ENCODE measurements around the gene PUSL1.

Gene PUSL1

DNA sequence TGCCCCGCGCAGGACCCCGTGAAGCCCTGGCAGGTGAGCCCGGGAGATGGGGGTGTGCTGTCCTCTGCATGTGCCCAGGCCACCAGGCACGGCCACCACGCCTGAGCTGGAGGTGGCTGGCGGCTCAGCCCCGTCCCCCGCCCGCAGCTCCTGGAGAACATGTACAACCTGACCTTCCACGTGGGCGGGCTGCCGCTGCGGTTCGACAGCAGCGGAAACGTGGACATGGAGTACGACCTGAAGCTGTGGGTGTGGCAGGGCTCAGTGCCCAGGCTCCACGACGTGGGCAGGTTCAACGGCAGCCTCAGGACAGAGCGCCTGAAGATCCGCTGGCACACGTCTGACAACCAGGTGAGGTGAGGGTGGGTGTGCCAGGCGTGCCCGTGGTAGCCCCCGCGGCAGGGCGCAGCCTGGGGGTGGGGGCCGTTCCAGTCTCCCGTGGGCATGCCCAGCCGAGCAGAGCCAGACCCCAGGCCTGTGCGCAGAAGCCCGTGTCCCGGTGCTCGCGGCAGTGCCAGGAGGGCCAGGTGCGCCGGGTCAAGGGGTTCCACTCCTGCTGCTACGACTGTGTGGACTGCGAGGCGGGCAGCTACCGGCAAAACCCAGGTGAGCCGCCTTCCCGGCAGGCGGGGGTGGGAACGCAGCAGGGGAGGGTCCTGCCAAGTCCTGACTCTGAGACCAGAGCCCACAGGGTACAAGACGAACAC is 24.5 kb downstream of the PUSL1 start:
- no peak overlapping the region for H3K4me3 ChIP-seq (ENCODE audit: low read depth, low read length)
- TF ChIP-seq, protein P1, sequence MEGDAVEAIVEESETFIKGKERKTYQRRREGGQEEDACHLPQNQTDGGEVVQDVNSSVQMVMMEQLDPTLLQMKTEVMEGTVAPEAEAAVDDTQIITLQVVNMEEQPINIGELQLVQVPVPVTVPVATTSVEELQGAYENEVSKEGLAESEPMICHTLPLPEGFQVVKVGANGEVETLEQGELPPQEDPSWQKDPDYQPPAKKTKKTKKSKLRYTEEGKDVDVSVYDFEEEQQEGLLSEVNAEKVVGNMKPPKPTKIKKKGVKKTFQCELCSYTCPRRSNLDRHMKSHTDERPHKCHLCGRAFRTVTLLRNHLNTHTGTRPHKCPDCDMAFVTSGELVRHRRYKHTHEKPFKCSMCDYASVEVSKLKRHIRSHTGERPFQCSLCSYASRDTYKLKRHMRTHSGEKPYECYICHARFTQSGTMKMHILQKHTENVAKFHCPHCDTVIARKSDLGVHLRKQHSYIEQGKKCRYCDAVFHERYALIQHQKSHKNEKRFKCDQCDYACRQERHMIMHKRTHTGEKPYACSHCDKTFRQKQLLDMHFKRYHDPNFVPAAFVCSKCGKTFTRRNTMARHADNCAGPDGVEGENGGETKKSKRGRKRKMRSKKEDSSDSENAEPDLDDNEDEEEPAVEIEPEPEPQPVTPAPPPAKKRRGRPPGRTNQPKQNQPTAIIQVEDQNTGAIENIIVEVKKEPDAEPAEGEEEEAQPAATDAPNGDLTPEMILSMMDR (IDR thresholded peaks at IDR 0.05; ENCODE audit: borderline replicate concordance, insufficient read depth, low read depth, low read length) = no peak

DNA sequence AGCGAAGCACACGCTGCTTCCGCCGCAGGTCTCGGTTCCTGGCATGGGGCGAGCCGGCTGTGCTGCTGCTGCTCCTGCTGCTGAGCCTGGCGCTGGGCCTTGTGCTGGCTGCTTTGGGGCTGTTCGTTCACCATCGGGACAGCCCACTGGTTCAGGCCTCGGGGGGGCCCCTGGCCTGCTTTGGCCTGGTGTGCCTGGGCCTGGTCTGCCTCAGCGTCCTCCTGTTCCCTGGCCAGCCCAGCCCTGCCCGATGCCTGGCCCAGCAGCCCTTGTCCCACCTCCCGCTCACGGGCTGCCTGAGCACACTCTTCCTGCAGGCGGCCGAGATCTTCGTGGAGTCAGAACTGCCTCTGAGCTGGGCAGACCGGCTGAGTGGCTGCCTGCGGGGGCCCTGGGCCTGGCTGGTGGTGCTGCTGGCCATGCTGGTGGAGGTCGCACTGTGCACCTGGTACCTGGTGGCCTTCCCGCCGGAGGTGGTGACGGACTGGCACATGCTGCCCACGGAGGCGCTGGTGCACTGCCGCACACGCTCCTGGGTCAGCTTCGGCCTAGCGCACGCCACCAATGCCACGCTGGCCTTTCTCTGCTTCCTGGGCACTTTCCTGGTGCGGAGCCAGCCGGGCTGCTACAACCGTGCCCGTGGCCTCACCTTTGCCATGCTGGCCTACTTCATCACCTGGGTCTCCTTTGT is 25.3 kb downstream of the PUSL1 start:
- TF ChIP-seq, protein P1 (IDR thresholded peaks at IDR 0.05; ENCODE audit: borderline replicate concordance, insufficient read depth, low read depth, low read length) = no peak
- H3K4me3 ChIP-seq (ENCODE audit: low read depth, low read length) = no peak overlapping the region

DNA sequence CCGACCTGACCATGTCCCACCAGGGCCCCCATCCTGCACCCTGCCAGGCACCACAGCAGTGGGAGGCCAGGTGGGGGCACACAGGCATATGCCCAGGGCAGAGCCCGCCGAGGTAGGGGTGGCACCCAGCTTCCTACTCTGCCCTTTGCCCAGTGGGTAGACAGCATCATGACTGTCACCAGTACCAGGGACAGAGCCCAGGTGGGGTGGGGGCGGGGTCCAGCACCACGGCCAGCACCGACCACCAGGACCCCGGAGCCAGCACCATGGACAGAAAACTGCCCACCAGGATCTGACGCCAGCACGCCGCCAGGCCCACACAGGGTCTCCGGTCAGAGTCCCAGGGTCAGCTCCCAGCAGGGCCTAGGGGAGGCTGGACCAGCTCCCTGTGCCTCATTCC is 26.4 kb downstream of the PUSL1 start:
- no peak overlapping the region for H3K4me3 ChIP-seq (ENCODE audit: low read depth, low read length)

DNA sequence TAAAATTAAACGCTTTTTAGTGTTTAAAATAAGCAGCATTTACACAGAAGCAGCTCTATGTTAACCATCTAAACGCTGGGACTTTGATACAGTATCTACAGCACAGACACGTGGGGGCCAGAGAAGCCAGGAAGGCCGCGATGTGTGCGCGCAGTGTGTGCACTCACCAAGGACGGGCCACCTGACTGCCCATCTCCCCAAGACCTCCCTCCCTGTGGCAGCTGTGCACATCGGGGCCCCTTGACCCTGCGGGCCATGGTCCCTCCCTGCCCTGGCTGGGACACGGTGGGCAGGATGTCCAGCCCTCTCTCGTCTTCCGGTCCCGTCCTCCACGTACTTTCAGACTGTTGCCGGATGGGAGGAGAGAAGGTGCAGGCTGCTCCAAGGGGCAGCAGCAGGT is 26.9 kb downstream of the PUSL1 start:
- TF ChIP-seq, protein P1 (IDR thresholded peaks at IDR 0.05; ENCODE audit: borderline replicate concordance, insufficient read depth, low read depth, low read length) = no peak
- H3K4me3 ChIP-seq (ENCODE audit: low read depth, low read length) = no peak overlapping the region

More for the DNA sequence above, 26.4 kb downstream of the PUSL1 start:
- TF ChIP-seq, protein P1 (IDR thresholded peaks at IDR 0.05; ENCODE audit: borderline replicate concordance, insufficient read depth, low read depth, low read length) = no peak

DNA sequence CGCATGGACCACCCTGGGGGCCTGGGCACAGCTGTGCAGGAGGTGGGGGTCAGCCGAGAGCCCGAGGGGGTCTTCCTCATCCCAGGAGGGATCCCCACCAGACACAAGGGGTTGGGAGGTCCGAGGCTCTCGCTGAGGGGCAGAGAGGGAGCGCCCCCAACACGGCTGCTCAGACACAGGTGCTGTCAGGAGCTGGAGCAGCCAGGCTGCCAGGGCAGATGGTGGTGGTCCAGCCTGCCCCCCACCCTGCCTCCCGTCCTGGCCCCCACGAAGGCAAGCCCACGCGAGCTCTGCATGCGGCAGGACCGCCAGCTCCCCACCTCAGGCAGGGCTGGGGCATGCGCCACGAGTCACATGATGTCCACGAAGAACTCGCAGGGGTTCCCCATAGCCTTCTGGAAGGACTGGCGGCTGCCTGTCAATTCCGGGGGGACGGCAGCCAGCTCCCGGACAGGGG is 27.4 kb downstream of the PUSL1 start:
- TF ChIP-seq, protein P1 (IDR thresholded peaks at IDR 0.05; ENCODE audit: borderline replicate concordance, insufficient read depth, low read depth, low read length) = no peak
- no peak overlapping the region for H3K4me3 ChIP-seq (ENCODE audit: low read depth, low read length)

DNA sequence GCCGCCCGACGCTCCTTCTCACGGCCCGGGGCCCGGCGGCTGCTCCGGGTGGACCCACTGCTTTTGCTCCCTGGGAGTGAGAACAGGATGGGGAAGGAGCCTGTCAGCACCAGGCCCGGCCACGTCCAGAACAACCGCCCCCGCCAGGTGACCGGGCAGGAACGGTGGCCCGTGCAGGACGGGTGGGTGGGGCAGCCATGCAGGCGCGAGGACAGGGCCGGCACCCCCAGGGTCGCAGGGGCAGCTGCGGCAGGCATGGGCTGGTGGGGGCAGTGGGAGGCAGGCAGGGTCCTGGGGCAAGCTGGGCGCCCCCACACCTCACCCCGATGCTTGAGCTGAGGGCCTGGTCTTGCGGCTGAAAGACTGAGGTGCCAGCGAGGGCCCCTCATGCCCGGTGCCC is 28.0 kb downstream of the PUSL1 start:
- TF ChIP-seq, protein P1 (IDR thresholded peaks at IDR 0.05; ENCODE audit: borderline replicate concordance, insufficient read depth, low read depth, low read length) = no peak
- H3K4me3 ChIP-seq (ENCODE audit: low read depth, low read length) = no peak overlapping the region
